Calu3 (cell line): ENCODE results near the gene ANGPTL2. TPM values are rescaled to one million over a fixed set of nuclear protein-coding genes. Genes with fewer than 3 reads are reported as not detected.

Source experiments
- BruUV-seq: library from RNA; stranded (reverse); fragments of 400-500 nt; replicated peaks from 2 replicates; lab custom pipeline; 2021; lab: Mats Ljungman, UMichigan
- CTCF ChIA-PET: fragments of 300-600 bp; sonication (Branson Sonifier 250); formaldehyde crosslinking; loops from one replicate; lab custom pipeline; 2022; ENCODE audit warnings: antibody characterized with exemption; lab: Charles Lee
- DNase-seq: peaks from one replicate; pipeline ENCODE4 v3.0.0; 2022
- H3K27ac Mint-ChIP-seq: one replicate; pipeline ENCODE4 v1.8.0; 2022; ENCODE audit warnings: mixed read lengths; ENCODE audit not compliant: unreplicated experiment
- H3K27me3 Mint-ChIP-seq: one replicate; pipeline ENCODE4 v1.8.0; 2022; ENCODE audit warnings: mixed read lengths; ENCODE audit not compliant: unreplicated experiment
- H3K36me3 Mint-ChIP-seq: one replicate; pipeline ENCODE4 v1.8.0; 2022; ENCODE audit warnings: mild to moderate bottlenecking, moderate library complexity, mixed read lengths; ENCODE audit not compliant: insufficient read depth, unreplicated experiment
- H3K4me1 Mint-ChIP-seq: one replicate; pipeline ENCODE4 v1.8.0; 2022; ENCODE audit warnings: mild to moderate bottlenecking, low read depth, mixed read lengths; ENCODE audit not compliant: unreplicated experiment
- H3K4me3 Mint-ChIP-seq: one replicate; pipeline ENCODE4 v1.8.0; 2022; ENCODE audit warnings: mild to moderate bottlenecking, low read depth, moderate library complexity, mixed read lengths; ENCODE audit not compliant: unreplicated experiment
- H3K9me3 Mint-ChIP-seq: one replicate; pipeline ENCODE4 v1.8.0; 2022; ENCODE audit warnings: low read depth, mixed read lengths; ENCODE audit not compliant: unreplicated experiment
- CTCF ChIP-seq: fragments of 200-600 bp; IDR thresholded peaks from one replicate; pipeline ENCODE4 v1.8.0; 2022; ENCODE audit warnings: antibody characterized with exemption; ENCODE audit not compliant: unreplicated experiment
- intact Hi-C: fragments of 100-400 bp; cut with micrococcal nuclease; formaldehyde crosslinking; loops from one replicate; pipeline ENCODE4 v1.10.0; 2022; ENCODE audit not compliant: unreplicated experiment
- total RNA-seq: library from RNA; stranded (reverse); gene quantifications from 2 replicates; pipeline ENCODE4 v1.2.3, GENCODE V29; 2022

Gene ANGPTL2
- total RNA-seq, 1 experiment from 2014 or later = not detected

DNA sequence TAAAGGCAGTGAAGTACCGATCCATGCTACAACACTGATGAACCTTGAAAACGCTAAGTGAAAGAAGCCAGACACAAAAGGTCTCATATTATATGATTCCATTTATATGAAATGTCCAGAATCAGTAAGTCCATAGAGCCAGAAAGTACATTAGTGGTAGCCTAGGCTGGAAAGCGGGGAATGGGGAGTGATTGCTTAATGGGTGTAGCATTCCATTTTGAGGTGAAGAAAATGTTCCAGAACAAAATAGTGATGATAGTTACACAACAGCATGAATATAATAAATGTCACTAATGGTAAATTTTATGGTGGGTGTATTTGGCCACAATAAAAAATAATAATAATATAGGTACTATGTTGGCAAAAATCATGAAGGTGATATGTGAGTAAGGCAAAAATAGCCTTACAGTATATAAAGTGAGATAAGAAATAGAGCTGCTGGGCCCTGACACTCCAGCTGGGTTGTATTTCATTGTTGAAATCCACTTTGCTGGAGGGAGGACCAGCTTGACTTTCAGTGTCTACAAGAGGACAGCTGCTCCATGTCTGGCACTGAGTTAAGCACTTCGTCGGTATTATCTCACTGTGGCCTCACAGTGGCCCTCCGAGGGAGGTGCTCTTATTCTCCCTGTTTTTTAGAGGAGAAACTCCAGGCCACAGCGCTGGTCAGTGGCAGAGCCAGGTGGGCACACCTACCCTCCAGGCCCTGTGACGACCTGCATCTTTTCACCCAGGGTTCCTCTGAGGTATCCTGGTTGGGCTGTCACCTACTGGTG lies 22.4 kb upstream of the ANGPTL2 start:
- no TSS peak for BruUV-seq
- no peaks in the 10 kb centered on the region for H3K27me3 Mint-ChIP-seq
- CTCF ChIA-PET = no interaction called here
- DNase-seq = no peak
- intact Hi-C loops = no loop called here
- H3K36me3 Mint-ChIP-seq = no peaks in the 10 kb centered on the region
- no peaks in the 10 kb centered on the region for H3K9me3 Mint-ChIP-seq
- TF ChIP-seq CTCF = no peak
- no peak overlapping the region for H3K4me3 Mint-ChIP-seq
- no peaks in the 10 kb centered on the region for H3K4me1 Mint-ChIP-seq
- H3K27ac Mint-ChIP-seq = no peak overlapping the region

DNA sequence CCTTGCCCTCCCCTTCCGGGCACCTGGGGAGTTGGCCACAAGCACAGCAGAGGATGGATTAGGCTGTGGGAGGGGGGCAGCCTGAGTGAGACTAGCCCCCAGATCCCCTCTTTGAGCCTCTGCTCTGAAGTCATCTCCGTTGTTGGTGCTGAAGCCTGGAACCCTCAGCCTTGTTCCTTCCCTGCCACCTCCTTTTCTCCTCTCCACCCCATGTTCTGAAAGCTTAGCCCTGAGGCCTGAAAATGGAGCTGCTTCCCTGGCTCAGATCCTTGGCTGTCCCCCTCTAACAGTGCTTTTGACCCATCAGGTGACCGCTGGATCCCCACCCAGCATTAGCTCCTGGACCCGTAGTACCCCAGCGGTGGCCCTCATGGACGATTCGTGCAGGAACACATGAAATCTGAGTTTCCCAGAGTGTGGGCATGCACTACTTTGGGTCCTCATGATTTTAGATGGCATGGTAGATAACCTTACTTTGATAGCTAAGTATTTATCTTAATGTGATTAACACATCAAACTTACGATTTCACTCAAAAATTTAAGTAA lies 21.6 kb upstream of the ANGPTL2 start:
- BruUV-seq = no TSS peak
- no peaks in the 10 kb centered on the region for H3K4me1 Mint-ChIP-seq
- CTCF ChIA-PET = no interaction called here
- intact Hi-C loops = no loop called here
- no peaks in the 10 kb centered on the region for H3K9me3 Mint-ChIP-seq
- H3K4me3 Mint-ChIP-seq = no peak overlapping the region
- H3K27ac Mint-ChIP-seq = no peak overlapping the region
- H3K36me3 Mint-ChIP-seq = no peaks in the 10 kb centered on the region
- H3K27me3 Mint-ChIP-seq = no peaks in the 10 kb centered on the region
- DNase-seq = no peak
- TF ChIP-seq CTCF = no peak

- no peaks in the 10 kb centered on the region for H3K4me1 Mint-ChIP-seq
- H3K36me3 Mint-ChIP-seq = no peaks in the 10 kb centered on the region
- no peaks in the 10 kb centered on the region for H3K27me3 Mint-ChIP-seq
- H3K4me3 Mint-ChIP-seq = no peak overlapping the region
- H3K27ac Mint-ChIP-seq = no peak overlapping the region
- TF ChIP-seq CTCF = no peak
- no peaks in the 10 kb centered on the region for H3K9me3 Mint-ChIP-seq
- CTCF ChIA-PET = no interaction called here
- intact Hi-C loops = no loop called here
- no TSS peak for BruUV-seq
- DNase-seq = no peak
These were observed 20.6 kb upstream of the ANGPTL2 start for GRCh38 chr9:127142931-127143464.

DNA sequence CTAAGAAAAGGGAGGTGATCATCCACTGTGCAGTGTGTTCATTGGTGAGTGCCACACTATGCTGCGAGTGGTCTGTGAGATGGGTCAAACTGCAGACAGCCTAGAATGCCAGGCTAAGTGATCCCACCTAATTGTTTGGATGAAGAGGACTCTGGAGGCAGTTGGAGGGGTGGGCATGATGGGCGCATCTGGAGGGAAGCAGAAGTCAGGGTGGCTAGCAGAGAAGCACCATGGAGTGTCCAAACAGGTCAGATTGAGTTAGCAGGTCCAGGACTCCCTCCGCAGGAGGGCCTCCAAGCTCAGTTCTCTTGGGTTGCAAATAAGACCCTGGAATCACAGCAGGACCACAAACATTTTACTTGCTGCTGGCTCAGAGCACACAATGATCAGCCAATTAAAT lies 19.9 kb upstream of the ANGPTL2 start:
- intact Hi-C loops = no loop called here
- Mint-ChIP-seq H3K4me1 (no peaks in the 10 kb centered on the region), H3K27ac (no peak overlapping the region), H3K27me3 (no peaks in the 10 kb centered on the region), H3K4me3 (no peak overlapping the region), H3K36me3 (no peaks in the 10 kb centered on the region), H3K9me3 (no peaks in the 10 kb centered on the region)
- CTCF ChIA-PET = no interaction called here
- no TSS peak for BruUV-seq
- DNase-seq = no peak
- no peak for TF ChIP-seq CTCF
